RCC 7860 (cell line): Measurements from ENCODE around the gene CENPP.
A peak's percentile ranks its signal among the peaks of the same experiment; 100 is the strongest.

Experiments
- DNase-seq: peaks from one replicate; pipeline ENCODE4 v3.0.0-alpha.2; 2015; ENCODE audit warnings: low spot score
- FAIRE-seq: peaks from 2 replicates; lab custom pipeline; 2012; peaks lifted over from hg19 to GRCh38; lab: Jason Lieb, UNC

Gene CENPP

DNA sequence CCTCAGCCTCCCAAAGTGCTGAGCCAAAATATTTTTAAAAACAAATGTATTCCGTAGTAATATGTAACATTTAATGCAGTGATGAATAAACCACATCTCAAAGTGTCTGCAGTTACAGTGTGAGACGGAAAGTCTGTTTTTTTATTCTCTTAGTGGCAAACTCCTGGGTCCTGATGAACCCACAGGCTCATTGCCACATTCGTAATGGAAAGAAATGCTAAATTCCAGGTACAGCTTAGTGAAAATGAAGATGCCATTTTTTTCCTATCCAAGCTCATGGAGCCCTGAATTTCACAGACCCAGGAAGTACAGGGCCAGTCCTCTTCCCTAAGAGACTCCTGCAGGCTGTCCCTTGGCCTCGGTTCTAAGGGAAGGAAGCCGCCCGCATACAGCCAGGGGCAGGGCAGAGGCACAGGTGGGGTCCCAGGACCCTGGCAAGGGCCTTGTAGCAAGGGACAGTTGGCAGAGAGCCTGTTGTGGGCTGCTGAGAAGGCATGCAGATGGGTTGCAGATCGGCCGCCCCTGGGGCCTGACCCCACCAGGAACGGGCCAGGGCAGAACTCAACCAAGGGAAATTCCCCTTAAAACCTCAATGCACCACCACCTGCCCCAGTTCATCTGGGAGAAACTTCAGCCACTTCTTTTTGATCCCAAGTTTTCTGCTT, 308.0 kb downstream of the CENPP start:
- no peak for FAIRE-seq
- no peak for DNase-seq

DNA sequence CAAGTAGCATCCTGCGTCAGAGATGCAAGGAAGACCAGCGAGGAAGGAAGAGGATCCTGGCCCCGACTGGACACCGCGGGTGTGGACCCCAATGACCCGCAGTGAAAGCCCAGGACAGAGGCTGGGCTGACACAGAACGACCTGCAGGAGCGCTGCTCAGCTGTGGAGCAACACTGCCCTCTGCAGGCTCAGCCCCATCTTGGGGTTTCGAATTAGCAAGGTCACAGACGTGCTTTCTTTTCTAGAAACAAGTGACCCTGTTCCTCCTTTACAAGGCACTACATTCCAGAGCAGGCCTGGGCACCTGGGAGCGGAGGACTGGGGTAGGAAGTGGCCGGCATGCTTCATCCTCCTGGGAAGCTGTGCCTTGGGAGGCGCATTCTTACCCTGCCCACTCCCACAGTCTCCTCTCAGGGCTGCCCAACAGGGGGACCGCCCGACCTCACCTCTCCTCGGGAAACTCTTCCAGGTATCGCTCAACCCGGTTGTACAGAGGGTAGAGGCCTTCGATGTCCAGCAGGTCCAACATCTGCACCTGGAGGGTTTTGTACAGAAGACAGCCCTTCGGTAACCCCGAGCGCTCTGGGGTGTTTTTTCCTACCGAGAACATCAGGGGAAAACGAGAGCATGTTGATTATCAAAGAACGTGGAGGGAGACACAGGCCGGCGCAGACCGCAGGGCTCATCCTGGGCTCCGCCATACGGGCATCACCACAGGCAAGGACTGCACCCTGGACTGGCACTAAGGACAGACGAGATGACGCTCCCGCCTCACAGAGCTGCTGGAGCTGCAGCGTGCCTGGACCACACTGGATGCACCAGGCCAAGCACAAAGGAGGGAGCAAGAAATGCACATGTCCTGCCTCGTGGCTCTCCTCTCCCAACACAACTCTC, 309.2 kb downstream of the CENPP start:
- FAIRE-seq: no peak
- peak; percentile 37 for DNase-seq

DNA sequence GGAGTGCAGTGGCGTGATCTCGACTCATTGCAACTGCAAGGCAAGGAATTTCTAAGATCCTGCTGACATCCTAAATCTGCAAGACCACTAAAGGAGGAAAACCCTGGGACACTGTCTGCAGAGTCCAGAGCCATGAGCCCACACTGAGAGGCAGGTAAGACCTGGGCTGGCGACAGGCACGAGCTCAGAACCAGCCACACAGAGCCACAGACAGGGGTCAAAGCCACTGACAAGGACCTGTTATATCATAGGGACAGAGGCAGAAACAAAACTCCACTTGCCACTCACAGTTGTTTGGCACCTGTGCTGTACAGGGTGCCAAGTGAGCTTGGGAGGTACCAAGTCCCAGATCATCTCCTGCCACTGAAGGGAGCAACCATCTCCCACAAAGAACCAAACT, 310.0 kb downstream of the CENPP start:
- no peak for DNase-seq

DNA sequence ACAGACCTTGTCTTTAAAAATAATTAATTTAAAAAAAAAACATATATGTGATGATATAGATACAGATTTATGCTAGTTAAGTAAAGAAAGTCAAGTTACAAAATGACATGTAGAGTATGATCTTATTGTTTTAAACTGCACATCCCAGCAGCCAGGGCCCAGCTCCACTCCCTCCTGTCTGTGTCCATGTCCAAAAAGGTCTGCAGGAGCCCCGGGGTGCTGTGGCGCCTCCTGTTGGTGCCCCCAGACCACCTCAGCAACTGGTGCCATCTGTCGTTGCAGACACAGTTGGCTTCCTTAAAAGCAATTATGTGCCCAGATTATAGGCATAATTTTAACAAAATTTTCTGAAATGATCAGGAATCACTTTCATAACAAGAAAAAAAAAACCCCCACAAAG, 310.9 kb downstream of the CENPP start:
- DNase-seq (no peak), FAIRE-seq (no peak)

More for the DNA sequence above, 310.0 kb downstream of the CENPP start:
- FAIRE-seq: no peak

DNA sequence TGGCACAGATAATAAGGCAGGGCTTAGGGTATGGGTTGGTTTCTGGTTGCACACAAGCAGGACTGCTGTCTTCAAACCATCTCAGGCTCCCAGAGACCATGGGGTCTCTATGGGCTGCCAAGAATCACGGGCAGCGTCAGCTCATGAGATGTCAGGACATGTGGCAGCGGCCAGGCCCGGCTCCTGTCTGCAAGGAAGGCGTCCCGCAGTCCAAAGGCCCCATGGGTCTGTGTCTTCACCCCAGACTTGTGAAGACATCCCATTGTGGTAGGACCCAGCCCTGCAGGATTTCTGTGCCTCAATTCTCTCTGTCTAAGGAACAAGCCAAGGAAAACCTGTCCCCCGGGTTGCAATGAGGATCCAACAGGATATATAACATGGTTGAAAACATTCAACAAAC, 311.6 kb downstream of the CENPP start:
- no peak for DNase-seq
- no peak for FAIRE-seq

DNA sequence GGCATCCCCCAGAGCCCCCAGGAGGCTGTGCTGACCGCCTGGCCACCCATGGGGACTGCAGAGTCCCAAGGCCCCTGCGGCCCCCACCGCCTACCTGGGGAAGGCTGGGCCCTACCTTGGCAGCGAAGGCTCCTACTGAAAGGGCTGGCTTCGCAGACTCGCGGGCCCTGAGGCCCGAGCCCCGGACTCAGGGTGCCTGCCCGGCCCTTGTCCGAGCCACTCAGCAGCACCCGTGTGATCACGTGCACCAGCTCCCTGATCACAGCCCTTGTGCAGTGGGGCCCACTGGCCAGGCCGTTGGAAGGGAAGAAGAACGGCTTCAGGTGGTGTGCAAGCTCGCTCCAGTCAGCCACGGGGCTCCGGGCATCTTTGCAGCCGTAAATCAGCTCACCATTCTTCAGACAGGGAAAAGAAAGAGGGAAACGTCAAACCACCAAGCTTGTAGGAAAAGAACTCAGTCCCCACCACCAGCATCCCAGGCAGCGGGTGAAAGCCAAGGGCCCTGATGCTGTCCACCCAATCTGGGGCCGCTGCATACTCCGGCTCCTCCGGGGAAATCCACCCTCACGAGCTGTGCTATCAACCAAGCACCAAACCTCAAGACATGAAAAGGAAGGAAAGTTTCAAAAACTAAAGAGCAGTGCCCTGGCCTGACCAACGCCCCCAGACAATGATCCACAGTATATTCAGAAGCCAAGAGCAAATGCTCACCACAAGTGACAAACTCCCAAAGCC, 312.3 kb downstream of the CENPP start:
- DNase-seq (no peak), FAIRE-seq (no peak)

DNA sequence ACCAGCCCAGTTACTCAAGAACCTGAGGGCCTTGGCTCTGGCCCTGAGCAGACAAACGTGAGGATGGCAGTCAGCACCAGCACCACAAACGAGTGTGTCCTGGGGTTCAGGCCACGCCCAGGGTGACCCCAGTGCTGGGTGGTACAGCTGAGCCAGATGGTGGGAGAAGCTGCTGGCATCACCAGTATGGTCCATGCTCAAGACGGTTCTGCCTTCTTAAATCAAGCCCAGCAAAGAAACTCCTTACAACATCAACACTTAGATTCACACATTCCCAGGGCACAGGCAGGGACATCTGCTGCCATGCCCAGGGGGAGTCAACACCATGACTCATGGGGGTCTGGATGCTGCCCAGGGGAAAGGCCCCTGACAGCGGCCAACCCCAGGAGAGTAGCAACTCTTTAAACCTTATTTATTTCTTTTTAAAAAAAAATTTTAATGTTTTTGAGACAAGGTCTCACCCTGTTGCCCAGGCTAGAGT, 312.9 kb downstream of the CENPP start:
- FAIRE-seq: no peak
- no peak for DNase-seq

DNA sequence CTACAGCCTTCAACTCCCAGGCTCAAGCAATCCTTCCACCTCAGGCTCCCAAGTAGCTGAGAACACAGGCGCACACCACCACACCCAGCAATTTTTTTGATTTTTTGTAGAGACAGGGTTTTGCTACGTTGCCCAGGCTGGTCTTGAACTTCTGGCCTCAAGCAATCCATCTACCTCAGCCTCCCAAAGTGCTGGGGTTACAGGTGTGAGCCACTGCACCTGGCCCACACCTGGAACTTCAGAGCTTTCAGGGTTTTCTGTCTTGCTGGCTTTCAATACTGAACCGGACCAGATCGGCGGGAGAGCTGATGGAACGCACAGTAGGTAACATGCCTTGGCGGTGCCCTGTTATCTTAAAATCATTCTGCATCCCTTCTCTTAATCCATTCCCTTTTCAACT, 313.4 kb downstream of the CENPP start:
- no peak for DNase-seq
- FAIRE-seq: no peak

DNA sequence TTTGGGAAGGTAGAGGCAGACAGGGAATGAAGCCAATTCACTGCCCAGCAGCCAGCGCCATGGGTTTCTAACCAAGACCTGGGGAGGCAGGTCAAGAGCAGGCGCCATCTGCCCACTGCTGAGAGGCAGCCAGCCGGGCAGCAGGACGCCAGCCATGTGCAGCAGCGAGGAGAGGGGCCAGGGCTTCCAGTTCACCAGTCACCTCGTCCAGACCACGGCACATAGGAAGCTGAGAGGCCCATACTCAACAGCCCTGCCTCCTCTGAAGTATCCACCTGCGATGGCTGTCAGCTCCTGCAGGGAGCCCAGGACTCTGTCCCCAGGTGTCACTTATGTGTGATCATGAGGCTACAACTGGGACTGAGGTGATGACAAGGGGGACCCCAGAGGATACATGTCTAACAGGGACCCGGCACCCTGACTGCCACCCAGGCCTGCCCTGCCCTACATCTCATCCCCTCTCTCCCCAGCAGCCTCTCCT, 314.1 kb downstream of the CENPP start:
- DNase-seq (no peak), FAIRE-seq (no peak)

DNA sequence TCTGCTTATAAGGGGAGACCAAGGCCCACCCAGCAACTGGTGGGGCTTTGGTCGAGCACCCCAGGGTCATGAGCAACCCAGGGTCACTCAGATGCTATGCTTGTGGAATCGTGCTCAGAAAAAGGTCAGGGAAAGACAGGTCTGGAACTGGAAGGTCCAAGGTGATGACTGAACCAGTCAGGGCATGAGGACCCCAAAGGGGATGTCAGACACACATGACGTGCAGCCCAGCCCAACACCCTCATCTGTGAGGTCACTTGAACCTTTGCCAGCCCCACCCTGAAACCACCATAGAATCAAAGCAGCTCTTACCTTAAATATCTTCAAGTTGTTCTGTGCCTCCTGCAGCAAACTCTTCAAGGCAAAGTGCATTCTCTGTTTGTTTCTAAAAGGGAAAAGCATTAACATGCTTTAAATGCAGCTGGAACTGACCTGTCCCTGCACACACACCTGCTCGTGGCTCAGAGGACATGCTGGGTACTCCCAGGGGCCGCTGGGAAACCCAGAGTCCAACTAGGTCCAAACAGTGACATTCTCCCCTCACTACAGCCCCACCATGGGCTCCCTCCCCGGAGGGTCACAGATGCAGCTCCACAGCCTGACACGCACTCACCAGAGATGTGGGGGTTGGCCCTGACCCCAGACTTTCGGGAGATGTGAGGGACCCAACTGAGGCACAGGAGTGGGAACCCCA, 314.8 kb downstream of the CENPP start:
- no peak for FAIRE-seq
- no peak for DNase-seq

DNA sequence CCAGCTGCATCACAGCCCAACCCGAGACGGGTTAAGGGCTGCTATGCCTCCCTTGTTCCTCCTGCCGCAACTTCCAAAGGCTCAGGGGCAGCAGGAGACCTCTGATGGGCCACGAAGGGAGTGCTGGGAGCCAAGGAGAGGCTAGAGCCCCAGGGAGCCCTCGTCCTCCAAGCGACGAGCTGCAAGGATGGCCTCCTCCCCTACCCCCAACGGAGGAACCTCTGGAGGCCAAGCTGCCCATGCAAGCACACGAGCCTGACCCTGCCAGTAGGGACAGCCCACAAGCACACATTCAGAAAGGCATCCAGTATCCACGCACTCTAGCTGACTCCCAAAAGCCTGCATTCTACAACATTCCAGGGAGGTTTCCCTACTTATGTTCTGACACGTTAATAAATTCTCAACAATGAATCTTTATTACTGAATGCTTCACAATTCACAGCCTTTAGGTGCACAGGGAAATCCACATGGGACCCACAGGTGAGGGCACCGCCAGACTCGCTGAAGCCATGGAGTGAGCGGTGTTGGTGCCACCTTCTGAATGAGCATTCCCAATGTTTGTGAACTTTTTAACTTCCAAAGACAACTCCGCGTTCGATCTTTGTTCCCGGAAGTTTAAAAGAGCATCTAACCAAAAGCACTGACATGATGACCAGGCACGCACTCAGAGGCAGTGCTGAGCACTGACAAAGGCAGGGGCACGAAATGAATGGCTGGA, 315.5 kb downstream of the CENPP start:
- no peak for DNase-seq
- FAIRE-seq: no peak

DNA sequence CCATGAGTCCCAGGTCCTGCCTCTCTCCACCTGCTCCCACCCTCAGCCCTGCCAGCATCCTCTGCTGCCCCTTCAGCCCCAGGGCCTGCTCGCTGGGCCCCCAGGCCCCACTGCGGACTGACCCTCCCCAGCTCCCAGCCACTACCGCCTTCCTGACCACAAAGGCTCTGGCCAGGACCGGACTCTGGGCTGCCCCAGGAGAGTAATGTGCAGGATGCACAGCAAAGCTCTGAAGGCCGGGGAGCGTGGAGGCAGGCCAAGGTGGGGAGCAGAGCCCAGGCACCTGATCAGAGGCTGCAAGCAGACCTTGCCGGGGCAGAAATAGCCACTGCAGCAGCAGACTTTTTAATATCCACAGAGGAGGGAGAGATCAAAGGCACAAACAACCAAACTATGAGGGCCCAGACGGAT, 316.3 kb downstream of the CENPP start:
- no peak for DNase-seq
- no peak for FAIRE-seq

DNA sequence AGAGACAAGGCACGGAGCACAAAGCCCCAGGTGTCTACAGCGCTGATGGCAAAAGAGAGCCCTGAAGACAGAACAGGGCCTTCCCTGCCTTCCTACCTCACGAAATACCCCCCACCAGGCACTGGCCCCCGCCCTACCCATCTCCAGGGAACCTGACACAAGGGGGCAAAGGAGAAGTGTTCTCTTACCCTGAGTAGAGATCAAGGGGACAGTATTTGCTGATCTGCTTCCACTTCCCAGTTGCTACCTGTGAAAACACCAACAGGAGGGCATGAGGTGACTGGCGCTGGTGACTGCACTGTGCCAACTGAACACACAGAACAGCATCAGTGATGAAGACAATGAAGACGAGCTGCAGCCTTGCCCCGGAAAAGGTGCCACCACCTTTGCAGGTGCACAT, 316.8 kb downstream of the CENPP start:
- DNase-seq (no peak), FAIRE-seq (no peak)

DNA sequence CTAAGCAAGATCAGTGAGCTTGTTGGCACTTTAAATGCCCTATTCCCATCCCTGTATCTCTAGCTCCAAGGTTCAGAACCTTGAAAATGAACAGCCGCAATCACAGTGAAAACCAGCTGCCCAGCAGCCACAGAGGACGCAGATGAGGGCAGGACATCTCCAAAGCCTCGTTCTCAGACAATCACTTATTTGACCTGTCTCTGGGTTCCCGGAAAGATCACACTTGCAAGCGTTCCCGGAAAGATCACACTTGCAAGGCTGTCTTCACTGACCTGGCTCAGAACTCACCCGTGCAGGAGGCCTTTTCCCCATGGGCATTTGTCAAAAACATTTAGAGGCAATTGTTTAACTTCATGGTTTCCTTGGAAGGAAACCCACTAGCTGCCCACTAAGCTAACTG, 318.5 kb downstream of the CENPP start:
- no peak for DNase-seq
- FAIRE-seq: no peak

DNA sequence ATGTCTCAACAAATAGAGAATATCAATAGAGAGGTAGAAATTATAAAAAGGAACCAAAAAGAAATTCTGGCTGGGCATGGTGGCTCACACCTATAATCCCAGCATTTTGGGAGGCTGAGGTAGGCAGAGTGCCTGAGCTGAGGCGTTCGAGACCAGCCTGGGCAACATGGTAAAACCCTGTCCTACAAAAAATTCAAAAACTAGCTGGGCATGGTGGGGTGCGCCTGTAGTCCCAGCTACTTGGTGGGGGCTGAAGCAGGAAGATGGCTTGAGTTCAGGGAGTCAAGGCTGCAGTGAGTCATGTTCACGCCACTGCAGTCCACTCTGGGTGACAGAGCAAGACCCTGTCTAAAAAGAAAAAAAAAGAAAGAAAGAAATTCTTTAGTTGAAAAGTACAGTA, 319.3 kb downstream of the CENPP start:
- no peak for DNase-seq
- no peak for FAIRE-seq

DNA sequence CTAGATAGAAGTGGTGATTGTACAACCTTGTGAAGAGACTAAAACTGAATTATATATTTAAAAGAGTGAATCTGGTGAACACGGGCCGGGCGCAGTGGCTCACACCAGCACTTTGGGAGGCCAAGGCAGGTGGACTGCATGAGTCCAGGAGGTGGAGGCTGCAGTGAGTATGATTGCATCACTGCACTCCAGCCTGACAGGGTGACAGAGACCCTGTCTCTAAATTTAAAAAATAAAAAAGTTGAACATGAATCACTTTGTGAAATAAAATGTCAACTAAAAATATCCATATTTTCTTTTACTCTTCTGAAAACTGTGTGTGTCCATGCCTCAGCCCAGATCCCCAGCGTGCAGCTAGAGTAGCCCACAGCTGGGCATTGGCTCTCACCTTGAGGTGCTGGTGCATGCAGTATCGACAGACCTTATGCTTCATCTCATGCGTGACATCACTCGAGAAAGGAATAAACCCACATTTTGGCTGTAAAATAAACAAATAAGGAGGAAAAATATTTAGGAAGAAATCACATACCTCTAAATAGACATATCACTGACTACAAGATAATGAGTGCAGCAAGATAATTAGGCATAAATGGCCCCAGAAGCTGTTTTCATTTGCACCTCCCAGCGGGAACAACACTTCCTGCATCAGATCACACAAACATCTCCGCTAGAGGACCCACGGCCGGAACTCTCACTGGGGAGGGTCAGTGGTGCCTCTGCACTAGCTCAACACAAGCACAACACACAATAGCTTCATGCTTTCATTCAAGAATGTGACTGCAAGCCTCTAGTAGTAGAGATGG, 322.1 kb downstream of the CENPP start:
- FAIRE-seq: no peak
- DNase-seq: no peak

DNA sequence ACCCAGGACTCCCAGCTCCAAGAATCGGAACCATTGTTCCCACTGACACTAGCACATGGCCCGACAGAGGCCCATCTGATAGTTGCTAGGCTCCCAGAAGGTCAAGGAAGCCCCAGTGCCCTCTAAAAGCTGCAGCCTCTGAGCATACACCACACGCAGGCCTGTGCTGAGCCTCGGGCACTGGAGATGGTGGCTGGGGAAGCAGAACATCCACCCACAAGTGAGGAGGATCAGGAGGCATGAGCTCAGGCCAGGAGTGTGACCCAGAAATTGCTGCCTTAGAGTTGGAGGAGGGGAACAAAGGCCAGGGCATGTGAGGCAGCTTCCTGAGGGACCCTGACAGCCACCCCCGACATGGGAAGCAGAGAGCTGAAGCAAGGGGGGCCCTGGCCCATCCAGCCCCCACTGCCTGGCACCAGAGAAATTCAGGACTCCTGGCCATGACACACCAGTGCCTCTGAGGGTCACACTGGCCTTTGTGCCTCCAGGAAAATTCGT, 322.8 kb downstream of the CENPP start:
- no peak for FAIRE-seq
- no peak for DNase-seq

DNA sequence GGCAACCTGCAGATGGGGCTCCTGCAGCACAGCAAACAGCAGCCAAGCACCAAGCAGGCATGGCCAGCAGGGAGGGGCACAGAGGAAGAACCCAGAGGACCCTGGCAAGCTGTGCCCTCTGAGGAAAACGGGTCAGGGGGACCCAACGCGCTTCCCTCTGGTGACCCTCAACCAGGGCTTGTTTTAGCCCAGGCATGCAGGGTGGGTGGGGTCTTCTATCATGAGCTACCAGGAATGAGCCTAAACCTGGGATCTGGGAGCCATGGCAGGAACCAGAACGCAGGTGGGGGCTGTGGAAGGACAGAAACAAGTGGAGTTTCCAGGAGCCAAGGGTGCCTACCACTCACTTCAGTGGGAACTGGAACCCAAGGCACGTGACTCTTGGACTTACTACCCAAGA, 323.3 kb downstream of the CENPP start:
- no peak for FAIRE-seq
- no peak for DNase-seq

DNA sequence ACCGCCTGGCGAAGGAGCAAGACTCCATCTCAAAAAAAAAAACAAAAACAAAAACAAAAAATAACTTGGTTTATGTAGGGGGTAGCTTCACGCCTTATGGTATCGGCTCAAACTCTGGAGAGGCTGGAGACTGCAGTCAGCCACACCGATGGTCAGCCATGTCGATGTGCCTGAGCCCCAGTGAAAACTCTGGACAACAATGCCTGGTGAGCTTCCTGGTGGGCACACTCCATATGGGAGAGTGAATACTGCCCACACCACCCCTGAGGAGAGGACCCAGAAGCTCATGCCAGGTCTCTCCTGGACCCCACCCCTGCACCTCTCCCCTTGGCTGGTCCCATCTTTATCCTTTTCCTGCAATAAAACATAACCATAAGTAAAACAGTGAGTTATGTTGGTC, 324.5 kb downstream of the CENPP start:
- DNase-seq (no peak), FAIRE-seq (no peak)
